ENCODE data around the gene RAB15.

Gene RAB15

DNA sequence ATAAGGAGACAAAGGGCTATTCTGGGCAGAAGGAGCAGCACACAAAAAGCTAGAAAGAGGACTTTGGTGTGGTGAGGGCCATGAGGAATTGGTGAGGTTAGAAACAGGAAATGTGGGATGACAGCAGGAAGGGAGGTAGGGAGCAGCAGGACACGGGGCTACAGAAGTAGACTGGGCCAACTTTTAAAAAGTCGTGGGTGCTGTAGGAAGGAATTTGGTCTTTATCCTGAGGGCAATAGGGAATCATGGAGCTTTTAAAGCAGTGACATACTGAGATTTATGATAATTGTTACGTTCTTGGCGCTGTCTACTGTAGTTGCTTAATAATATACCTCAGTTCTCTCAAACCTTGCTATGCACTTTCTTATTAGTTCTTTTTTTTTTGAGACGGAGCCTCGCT lies 66.1 kb downstream of the RAB15 start:
- Histone ChIP-seq H3K4me3 (ENCODE audit: low read depth, low read length) (no peak overlapping the region), H3K27me3 (peaks cover 4% of the 10 kb centered on the region; the same call in 1 of the 2 replicates), H3K4me1 (no peaks in the 10 kb centered on the region), H3K9me3 (no peaks in the 10 kb centered on the region), H3K36me3 (no peaks in the 10 kb centered on the region)
- TF ChIP-seq, protein P1, sequence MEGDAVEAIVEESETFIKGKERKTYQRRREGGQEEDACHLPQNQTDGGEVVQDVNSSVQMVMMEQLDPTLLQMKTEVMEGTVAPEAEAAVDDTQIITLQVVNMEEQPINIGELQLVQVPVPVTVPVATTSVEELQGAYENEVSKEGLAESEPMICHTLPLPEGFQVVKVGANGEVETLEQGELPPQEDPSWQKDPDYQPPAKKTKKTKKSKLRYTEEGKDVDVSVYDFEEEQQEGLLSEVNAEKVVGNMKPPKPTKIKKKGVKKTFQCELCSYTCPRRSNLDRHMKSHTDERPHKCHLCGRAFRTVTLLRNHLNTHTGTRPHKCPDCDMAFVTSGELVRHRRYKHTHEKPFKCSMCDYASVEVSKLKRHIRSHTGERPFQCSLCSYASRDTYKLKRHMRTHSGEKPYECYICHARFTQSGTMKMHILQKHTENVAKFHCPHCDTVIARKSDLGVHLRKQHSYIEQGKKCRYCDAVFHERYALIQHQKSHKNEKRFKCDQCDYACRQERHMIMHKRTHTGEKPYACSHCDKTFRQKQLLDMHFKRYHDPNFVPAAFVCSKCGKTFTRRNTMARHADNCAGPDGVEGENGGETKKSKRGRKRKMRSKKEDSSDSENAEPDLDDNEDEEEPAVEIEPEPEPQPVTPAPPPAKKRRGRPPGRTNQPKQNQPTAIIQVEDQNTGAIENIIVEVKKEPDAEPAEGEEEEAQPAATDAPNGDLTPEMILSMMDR (IDR thresholded peaks at IDR 0.05; ENCODE audit: low read depth, low read length): no peak
- DNase-seq: no peak

DNA sequence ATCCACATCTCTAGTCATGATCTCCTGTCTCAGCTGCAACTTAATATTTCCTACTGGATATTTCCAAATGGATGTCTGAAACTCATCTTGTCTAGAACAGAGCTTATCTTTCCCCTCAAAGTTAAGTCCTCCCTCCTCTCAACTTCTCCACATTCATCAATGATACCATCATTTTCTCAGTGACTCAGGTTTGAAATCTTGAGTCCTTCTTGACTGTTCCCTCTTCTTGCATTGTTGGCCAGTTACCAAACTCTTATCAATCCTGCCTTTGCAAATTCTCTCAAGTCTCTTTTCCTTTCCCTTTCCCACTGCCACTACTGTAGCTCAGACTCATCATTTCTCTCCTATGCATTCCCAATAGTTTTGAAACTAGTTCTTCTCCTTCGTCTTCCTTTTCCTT lies 72.2 kb downstream of the RAB15 start:
- TF ChIP-seq, protein P1 (IDR thresholded peaks at IDR 0.05; ENCODE audit: low read depth, low read length): no peak
- Histone ChIP-seq H3K9me3 (no peaks in the 10 kb centered on the region), H3K4me3 (ENCODE audit: low read depth, low read length) (no peak overlapping the region), H3K36me3 (no peaks in the 10 kb centered on the region), H3K27me3 (peaks cover 6% of the 10 kb centered on the region; the same call in 1 of the 2 replicates), H3K4me1 (no peaks in the 10 kb centered on the region)
- no peak for DNase-seq

All from BE2C (cell line).